SK-N-DZ (cell line): Measurements from ENCODE around the gene OR5AS1. TPM values are rescaled to one million over a fixed set of nuclear protein-coding genes. Genes with fewer than 3 reads are reported as not detected.
"Not testable (repeated sequence)": the region's sequence is repeated elsewhere in the genome, so short reads cannot be mapped to it uniquely, and the experiment has no call there.

Experiments
- DNase-seq: peaks from one replicate; pipeline ENCODE4 v3.0.0-alpha.2; 2015; ENCODE audit warnings: low spot score
- polyA plus RNA-seq, 2 experiments: library from polyadenylated mRNA; depleted of rRNA; stranded (reverse); fragments of >200 nt; gene quantifications; 2 replicates each; pipeline ENCODE4 v1.2.3, GENCODE V29; 2014

The OR5AS1 gene
- not detected in 2 replicates for polyA plus RNA-seq (2014; cell fraction: cytosol; rRNA removed)
- not detected in 2 replicates for polyA plus RNA-seq (2014; cell fraction: nucleus; rRNA removed)

GRCh38 chr11:56027354-56027753, at the start of gene OR5AS1:
Gene OR5AS1 (plus strand): TSS chr11:56027654. CDS start chr11:56030419, 2,765 bp downstream.
- DNase-seq, result no peak

DNA sequence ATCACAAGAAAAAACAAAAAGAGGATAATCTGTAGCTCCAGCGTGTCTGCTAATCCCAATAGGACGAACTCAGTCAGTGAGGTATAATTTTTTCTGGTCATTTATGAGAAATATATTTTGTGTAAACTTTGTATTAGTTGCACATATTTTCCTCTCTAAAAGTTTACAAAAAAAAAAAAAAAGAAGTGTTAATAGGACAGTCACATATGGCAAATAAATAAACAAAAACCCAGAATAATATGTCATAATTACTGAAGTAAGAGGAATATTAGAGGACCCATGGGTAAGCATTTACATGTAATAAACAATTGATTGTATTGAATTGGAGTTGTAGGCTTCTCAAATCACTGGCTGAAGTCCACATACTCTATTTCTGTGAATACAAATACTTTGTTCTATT, 32.9 kb upstream of the OR5AS1 start, which contains the start of gene OR5F1:
TSS of gene OR5F1 (minus strand) at position 101 of the 400 bp plus-strand sequence. CDS start at position 101, 0 bp downstream.
- DNase-seq, result no peak

DNA sequence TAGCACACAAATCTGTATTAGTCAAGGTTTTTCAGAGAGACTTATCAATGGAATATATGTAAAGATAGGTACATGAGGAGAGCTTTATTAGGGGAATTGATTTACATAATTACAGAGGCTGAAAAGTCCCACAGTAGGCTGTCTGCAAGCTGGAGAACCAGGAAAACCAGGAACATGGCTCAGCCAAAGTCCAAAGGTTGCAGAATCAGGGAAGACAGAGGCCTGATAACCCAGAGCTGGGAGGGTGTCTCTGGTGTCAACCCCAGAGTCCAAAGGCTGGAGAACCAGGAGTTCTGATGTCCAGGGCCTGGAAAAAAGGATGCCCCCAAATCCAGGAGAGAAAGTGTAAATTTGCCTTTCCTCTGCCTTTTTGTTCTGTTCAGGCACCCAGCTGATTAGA, 16.7 kb upstream of the OR5AS1 start:
- no peak for DNase-seq

DNA sequence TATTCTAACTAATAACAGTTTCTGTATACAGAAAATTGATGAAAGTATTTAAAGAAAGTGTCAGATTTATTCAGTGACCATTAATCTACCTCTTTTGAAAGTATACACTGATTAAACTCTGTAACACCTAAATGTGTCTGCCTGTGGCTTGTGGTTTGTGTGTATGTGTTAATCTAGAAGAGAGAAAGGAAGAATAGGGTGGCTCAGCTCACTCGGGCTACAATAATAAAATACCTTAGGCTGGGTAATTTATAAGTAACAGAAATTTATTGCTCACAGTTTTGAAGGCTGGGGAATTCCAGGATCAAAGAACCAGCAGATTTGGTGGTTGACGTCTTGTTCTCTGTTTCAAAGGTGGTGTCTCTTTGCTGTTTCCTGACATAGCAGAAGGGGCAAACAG, 13.6 kb upstream of the OR5AS1 start:
- DNase-seq, result no peak

DNA sequence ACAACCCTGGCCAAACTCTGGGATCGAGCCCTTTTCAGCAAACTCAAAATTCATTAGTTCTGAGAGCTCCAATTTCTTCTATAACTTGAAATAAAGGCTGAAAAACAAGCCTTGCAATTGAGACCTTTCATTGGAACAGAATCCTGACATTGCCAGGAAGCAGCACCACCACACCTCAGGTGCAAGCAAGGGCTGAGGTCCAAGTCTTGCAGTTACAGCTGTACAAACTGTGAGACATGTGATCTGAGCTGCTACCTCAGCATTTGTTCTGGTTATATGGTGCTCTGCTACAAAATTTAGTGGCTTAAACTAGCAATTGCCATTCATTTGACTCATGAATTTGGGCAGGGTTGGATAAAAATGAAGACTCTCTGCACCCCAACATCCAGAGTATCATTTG, 18.1 kb downstream of the OR5AS1 start:
- no peak for DNase-seq

GRCh38 chr11:56048480-56048879, 21.0 kb downstream of the OR5AS1 start:
- DNase-seq, result no peak

- no peak for DNase-seq
Measured at GRCh38 chr11:56049487-56049886, 22.0 kb downstream of the OR5AS1 start.

DNA sequence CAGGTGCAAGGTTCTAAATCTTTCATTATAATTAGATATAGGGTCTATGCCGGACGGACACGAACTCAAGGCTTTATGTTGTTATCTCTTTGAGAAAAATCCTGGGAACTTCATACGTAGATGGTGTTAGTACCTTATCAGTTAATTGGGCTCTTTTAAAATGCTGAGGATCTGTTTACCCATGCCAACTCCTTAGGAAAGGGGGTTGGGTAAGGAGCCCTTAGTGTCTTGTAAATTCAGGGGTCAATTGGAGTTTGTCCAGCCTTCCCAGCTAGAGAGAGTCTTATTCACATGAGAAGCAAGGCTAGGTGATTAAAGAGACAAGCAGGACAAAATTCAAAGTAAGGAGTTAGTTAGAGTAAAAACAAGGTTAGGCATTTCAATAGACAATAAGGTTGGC, 28.9 kb downstream of the OR5AS1 start:
- not testable (repeated sequence) for DNase-seq

GRCh38 chr11:56057661-56058237, 30.3 kb downstream of the OR5AS1 start:
- DNase-seq, result not testable (repeated sequence)

DNA sequence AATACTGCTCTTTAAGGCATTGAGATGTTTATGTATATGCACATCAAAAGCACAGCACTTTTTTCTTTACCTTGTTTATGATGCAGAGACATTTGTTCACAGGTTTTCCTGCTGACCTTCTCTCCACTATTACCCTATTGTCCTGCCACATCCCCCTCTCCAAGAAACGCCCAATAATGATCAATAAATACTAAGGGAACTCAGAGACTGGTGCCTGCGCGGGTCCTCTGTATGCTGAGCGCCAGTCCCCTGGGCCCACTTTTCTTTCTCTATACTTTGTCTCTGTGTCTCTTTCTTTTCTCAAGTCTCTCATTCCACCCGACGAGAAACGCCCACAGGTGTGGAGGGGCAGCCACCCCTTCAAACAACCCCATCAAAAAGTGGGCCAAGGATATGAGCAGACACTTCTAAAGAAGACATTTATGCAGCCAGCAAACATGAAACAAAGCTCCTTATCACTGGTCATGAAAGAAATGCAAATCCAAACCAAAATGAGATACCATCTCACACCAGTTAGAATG, 30.9 kb downstream of the OR5AS1 start:
- not testable (repeated sequence) for DNase-seq

DNA sequence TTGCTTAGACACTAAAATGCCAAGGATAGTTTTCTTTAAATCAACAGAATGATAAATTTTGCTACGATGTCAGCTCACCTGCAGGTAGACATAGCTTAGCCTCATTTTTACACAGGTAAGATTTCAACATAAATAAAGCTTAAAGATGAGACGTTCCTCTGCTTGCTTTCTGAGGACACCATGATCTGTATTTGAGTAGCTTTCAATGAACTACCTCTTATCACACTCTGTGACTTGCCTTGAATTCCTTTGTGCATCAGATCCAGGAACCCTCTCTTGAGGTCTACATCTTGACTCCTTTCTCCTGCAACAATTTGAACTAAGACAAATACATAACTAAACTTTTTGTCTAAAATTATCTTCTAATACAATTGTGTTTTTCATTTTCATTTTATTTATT, 39.5 kb downstream of the OR5AS1 start:
- DNase-seq, result no peak
